Measurements from ENCODE around the gene USP12. TPM values are rescaled to one million over a fixed set of nuclear protein-coding genes. Genes with fewer than 3 reads are reported as not detected.

Gene USP12
- total RNA-seq, 1 donor from 2014 or later, result 30.5 TPM

DNA sequence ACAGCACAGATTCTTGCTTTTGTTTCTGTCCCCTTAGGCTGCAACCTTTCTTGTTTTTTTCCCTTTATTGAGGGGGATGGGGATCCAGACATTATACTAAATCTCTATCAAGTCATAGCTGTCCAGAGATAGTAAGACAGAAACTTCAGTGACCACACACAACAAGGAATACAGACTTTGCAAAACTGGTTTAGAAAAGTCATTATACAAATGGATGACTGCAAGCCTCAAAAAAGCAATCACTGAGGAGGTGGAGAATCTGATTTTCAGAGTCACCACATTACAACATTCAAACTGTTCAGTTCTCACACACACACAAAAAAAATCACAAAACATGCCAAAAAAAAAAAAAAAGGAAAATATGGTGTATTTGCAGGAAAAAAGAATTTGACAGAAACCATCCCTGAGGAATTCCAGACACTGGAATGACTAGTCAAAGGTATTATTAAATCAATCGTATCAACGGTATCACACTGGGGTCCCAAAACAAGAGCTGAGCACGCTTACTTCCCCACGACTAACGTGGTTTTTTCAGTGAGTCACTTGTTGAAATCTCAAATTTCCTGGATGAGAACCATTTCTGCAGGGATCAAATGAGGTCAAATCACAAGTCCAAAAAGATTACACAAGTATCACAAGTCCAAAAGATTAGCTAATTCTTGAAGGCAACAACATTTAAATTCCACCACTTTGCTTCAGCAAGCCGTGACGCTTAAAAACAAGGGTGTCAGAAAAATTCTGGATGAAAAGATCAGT is 41.2 kb downstream of the USP12 start:
- Histone ChIP-seq H2AFZ (ENCODE audit: low read depth, low read length) (no peak overlapping the region), H3K4me3 (ENCODE audit: insufficient read depth, low read depth, low read length) (no peak overlapping the region), H3K9me3 (ENCODE audit: insufficient read depth, low read depth, low read length) (peaks cover 3% of the 10 kb centered on the region), H3K79me2 (ENCODE audit: insufficient read depth, low read length) (peaks cover 100% of the 10 kb centered on the region), H3K4me1 (ENCODE audit: insufficient read depth, low read length) (peaks cover 11% of the 10 kb centered on the region), H3K36me3 (ENCODE audit: insufficient read depth, low read length) (no peaks in the 10 kb centered on the region), H3K4me2 (ENCODE audit: low read length) (peak overlapping the region; percentile 31), H4K20me1 (ENCODE audit: insufficient read depth, low read length) (peaks cover 93% of the 10 kb centered on the region), H3K27ac (ENCODE audit: low read depth, low read length) (peak overlapping the region; percentile 10), H3K9ac (ENCODE audit: low read length) (no peak overlapping the region), H3K27me3 (ENCODE audit: insufficient read depth, low read length) (no peaks in the 10 kb centered on the region)
- Mint-ChIP-seq H3K27me3 (ENCODE audit: low read depth, unreplicated experiment) (no peaks in the 10 kb centered on the region), H3K4me1 (ENCODE audit: low read depth, unreplicated experiment) (peaks cover 29% of the 10 kb centered on the region), H3K4me3 (ENCODE audit: unreplicated experiment) (no peak overlapping the region), H3K9me3 (ENCODE audit: unreplicated experiment) (peaks cover 5% of the 10 kb centered on the region), H3K36me3 (ENCODE audit: low read depth, unreplicated experiment) (peaks cover under 1% of the 10 kb centered on the region), H3K27ac (ENCODE audit: unreplicated experiment) (no peak overlapping the region)
- DNase-seq (ENCODE audit: low read depth), result peak; percentile 74
- TF ChIP-seq EZH2 (IDR thresholded peaks at IDR 0.05; ENCODE audit: insufficient read depth, low read length), result no peak
- TF ChIP-seq, protein P1, sequence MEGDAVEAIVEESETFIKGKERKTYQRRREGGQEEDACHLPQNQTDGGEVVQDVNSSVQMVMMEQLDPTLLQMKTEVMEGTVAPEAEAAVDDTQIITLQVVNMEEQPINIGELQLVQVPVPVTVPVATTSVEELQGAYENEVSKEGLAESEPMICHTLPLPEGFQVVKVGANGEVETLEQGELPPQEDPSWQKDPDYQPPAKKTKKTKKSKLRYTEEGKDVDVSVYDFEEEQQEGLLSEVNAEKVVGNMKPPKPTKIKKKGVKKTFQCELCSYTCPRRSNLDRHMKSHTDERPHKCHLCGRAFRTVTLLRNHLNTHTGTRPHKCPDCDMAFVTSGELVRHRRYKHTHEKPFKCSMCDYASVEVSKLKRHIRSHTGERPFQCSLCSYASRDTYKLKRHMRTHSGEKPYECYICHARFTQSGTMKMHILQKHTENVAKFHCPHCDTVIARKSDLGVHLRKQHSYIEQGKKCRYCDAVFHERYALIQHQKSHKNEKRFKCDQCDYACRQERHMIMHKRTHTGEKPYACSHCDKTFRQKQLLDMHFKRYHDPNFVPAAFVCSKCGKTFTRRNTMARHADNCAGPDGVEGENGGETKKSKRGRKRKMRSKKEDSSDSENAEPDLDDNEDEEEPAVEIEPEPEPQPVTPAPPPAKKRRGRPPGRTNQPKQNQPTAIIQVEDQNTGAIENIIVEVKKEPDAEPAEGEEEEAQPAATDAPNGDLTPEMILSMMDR (IDR thresholded peaks at IDR 0.05; ENCODE audit: insufficient read depth, low read depth, low read length), result no peak
- FAIRE-seq, result no peak

DNA sequence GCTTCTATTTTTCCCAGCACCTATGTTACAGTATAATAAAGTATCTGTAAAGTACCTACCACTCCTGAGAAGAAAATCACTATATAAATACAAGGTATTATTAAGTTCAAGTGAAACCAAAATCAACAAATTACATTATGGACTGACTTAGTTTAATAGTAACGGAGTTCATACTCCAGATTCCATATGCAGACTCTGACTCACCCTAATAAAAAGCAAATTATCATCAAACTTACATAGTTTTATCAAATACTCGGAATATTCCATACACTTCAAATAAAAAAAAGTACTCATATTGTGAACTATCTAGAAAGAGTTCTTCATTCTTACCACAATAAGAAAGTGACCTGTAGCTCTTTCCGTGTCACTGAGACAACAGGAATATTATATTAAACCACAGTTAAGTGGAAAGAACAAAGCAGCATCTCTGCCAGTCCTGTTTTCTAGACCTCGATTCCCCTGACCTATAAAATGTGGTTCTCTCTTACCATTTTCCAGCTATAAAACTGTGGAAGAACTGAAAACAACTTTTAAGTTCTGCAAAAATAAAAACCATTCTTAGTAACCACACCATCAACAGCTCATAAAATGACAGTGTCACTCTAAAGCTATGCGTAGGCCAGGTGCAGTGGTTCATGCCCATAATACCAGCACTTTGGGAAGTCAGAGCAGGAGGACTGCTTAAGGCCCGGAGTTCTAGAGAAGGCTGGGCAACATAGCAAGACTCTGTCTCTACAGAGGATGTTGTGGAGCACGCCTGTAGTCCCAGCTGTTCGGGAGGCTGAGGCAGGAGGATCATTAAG is 42.6 kb downstream of the USP12 start:
- no peak for FAIRE-seq
- H3K9ac ChIP-seq (ENCODE audit: low read length), result no peak overlapping the region
- H3K27me3 Mint-ChIP-seq (ENCODE audit: low read depth, unreplicated experiment), result no peaks in the 10 kb centered on the region
- peaks cover 4% of the 10 kb centered on the region for H3K36me3 Mint-ChIP-seq (ENCODE audit: low read depth, unreplicated experiment)
- peaks cover 11% of the 10 kb centered on the region for H3K4me1 ChIP-seq (ENCODE audit: insufficient read depth, low read length)
- no peak overlapping the region for H3K4me2 ChIP-seq (ENCODE audit: low read length)
- no peaks in the 10 kb centered on the region for H3K36me3 ChIP-seq (ENCODE audit: insufficient read depth, low read length)
- H3K27ac Mint-ChIP-seq (ENCODE audit: unreplicated experiment), result no peak overlapping the region
- TF ChIP-seq, protein P1 (IDR thresholded peaks at IDR 0.05; ENCODE audit: insufficient read depth, low read depth, low read length), result no peak
- no peaks in the 10 kb centered on the region for H3K27me3 ChIP-seq (ENCODE audit: insufficient read depth, low read length)
- H3K9me3 ChIP-seq (ENCODE audit: insufficient read depth, low read depth, low read length), result peaks cover 7% of the 10 kb centered on the region
- H3K9me3 Mint-ChIP-seq (ENCODE audit: unreplicated experiment), result peaks cover 5% of the 10 kb centered on the region
- no peak overlapping the region for H2AFZ ChIP-seq (ENCODE audit: low read depth, low read length)
- no peak for DNase-seq (ENCODE audit: low read depth)
- H3K4me3 ChIP-seq (ENCODE audit: insufficient read depth, low read depth, low read length), result no peak overlapping the region
- H3K4me1 Mint-ChIP-seq (ENCODE audit: low read depth, unreplicated experiment), result peaks cover 27% of the 10 kb centered on the region
- peaks cover 100% of the 10 kb centered on the region for H3K79me2 ChIP-seq (ENCODE audit: insufficient read depth, low read length)
- H3K4me3 Mint-ChIP-seq (ENCODE audit: unreplicated experiment), result no peak overlapping the region
- peaks cover 89% of the 10 kb centered on the region for H4K20me1 ChIP-seq (ENCODE audit: insufficient read depth, low read length)
- no peak overlapping the region for H3K27ac ChIP-seq (ENCODE audit: low read depth, low read length)

Measured in astrocyte (in vitro differentiated cells and primary cell).